NCI-H460 (cell line): Measurements from ENCODE around the gene HJURP. TPM values are rescaled to one million over a fixed set of nuclear protein-coding genes. Genes with fewer than 3 reads are reported as not detected.

ENCODE experiments used
- DNase-seq: peaks from one replicate; pipeline ENCODE4 v3.0.0-alpha.2; 2016; ENCODE audit warnings: low read depth; ENCODE audit errors: extremely low read depth
- total RNA-seq: library from RNA; depleted of rRNA; stranded (reverse); fragments of >200 nt; shearing (Covaris generic); gene quantifications from 2 replicates; pipeline ENCODE4 v1.2.3, GENCODE V29; 2014

Gene HJURP
- total RNA-seq, 1 experiment from 2014 or later, result 106 TPM

DNA sequence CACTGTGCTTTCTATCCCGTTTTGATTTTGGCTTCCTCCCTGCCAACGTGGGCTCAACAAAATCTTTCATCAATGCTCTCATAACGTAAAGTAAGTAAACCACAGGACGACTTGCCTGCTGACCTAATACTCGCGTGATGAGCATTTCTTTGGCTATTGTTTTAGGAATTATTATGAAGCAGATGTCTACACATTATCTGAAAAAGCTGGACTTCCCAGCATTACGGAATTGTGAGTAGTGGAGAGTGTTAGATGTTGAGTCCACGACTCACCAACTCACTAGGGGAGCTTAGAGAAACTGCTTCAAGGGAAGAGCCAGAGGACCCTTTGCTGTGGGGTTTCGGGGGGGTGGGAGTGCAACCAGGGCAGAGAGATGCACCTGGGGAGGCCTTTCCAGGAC is 21.9 kb downstream of the HJURP start:
- DNase-seq, result no peak

DNA sequence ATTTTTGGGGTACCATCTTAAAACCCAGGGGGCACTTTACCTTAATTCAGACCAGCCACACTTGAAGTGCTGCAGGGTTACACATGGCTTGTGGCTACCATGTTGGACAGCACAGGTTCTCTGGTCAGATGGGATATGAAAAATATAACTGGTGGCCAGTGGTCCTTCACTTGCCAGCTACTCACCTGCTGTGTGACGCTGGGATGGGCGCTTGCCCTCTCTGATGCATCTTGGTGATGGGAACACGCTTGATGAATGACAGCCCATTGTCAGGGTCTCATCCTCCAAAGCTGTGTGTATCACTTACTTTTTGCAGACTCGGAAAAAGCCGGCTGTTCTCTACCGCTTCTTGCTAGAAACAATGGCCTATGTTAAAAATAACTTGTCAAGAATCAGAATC is 22.5 kb downstream of the HJURP start:
- no peak for DNase-seq

DNA sequence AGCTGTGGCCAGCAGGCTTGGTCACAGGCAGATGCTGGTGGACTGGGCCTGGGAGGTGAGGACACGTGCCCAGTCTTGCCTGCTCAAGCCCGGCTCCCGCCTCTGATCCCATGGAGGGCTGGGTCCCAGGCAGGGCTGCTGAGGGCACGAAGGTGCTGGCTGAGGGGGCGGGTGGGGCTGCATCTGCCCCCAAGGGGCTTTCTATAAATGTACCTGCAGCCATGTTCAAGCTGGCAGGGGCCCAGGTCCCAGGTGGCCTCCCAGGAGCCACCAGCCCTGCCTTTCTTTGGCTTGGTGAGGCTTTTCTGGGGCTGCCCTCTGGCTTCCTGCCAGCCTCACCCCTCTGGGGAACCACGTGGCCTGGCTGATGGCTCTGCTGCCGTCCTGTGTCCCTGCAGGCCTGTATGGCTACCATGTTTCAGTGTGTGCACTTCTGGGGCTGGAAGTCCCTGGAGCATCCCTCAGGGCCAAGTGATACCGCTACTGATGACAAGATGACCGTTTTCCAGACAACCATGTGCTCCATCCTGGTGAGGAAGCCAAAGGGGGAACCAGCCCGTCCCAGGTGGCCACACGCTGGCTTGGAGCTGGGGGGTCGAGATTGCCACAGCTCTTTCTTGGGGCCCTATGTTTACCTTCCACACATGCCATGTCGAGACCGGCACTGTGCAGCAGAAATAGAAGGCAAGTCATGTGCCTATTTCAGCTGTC is 23.2 kb downstream of the HJURP start:
- no peak for DNase-seq

DNA sequence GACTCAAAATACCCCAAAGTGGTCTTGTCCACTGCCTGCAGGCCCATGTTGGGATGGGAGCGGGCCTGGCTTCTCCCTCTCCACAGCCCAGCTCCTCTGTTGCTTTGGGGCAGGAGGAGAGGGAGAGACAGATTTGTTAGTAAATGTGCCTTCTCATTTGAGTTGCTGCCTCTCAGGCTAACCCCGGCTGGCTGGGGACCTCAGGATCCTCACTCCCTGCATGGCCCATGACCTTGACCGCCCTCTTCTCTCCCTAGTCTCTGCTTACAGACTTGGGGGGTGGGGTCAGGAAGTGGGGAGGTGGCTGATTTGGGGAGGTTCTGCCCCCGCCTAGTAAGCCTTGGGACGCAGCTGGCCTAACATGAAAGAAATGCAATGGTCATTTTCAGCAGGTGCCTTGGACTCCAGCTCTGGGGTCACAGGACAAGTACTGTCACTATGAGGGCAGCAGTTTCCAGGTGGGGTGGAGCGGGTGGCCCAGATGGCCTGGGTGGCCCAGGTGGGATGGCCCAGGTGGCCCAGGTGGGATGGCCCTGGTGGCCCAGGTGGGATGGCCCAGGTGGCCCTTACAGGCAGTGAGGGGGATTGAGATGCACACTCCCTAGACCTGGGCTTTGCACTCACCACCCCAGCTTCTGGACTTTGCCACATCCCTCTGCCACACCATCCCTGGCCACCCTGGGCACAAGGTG is 24.1 kb downstream of the HJURP start:
- DNase-seq, result no peak

- DNase-seq, result no peak
These were observed 24.9 kb downstream of the HJURP start for GRCh38 chr2:233829193-233830110.

DNA sequence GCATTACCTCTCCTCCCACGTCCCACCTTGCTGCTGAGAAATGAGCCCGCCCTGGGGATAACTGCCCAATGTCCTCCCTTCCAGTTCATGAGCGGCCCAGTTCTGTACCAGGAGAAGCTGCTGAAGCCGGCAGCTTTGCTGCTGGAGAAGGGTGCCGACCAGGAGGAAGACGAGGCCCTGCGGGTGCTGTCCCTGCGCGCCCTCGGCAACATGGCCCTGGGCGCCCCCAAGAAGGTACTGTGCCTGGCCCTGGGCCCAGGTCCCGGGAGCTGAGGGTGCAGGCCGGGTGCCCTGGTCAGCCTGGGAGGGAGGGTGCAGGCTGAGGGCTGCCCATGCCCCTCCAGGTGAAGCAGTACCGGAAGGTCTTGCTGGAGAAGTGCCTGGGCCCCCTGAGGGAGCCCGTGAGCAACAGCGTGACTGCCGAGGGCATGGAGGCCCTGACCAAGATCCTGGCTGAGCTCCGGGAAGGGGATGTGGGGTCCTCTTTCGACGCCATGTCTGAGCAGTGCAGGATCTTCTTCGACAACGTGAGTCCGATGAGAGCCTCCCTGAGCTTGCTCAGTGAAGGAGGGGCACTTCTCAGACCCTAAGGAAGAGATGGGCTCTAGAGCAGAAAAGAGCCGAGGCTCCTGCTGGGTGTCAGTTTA is 25.7 kb downstream of the HJURP start:
- no peak for DNase-seq

DNA sequence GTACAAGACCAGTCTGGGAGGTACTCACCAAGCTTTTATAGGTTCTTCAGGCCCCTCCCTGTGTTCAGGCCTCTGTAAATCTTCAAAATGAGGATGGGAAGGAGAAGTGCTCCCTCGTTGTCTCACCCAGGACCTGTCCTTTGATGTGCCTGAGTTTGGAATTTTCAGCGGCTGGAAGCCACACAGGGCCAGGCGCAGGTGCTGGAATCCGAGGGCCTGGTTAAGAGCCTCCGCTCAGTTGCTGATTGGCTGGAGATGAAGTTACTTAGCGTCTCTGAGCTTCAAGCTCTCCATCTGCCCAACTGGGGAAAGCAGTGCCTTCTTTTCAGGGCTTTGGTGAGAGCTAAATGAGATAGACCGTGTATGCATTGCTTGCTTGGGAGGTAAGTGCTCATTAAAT is 30.0 kb downstream of the HJURP start:
- no peak for DNase-seq

DNA sequence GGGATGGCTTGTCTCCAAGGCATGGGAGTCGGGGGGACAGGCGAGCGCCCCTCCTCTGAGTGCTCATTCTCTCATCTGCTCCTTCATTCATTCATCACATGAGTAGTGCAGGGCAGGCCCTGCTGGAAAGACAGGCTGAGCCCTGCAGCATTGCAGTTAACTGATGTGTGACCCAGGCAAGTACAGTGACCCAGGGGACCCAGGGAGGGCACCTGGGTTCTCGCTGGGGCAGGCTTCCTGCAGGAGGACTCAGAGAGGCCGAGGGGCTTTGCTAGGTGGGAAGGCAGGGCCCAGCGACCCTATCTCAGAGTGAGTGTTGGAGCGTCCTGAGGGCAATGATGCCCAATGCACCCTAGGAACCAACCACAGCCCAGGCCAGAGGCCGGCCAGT is 30.6 kb downstream of the HJURP start:
- DNase-seq, result no peak

DNA sequence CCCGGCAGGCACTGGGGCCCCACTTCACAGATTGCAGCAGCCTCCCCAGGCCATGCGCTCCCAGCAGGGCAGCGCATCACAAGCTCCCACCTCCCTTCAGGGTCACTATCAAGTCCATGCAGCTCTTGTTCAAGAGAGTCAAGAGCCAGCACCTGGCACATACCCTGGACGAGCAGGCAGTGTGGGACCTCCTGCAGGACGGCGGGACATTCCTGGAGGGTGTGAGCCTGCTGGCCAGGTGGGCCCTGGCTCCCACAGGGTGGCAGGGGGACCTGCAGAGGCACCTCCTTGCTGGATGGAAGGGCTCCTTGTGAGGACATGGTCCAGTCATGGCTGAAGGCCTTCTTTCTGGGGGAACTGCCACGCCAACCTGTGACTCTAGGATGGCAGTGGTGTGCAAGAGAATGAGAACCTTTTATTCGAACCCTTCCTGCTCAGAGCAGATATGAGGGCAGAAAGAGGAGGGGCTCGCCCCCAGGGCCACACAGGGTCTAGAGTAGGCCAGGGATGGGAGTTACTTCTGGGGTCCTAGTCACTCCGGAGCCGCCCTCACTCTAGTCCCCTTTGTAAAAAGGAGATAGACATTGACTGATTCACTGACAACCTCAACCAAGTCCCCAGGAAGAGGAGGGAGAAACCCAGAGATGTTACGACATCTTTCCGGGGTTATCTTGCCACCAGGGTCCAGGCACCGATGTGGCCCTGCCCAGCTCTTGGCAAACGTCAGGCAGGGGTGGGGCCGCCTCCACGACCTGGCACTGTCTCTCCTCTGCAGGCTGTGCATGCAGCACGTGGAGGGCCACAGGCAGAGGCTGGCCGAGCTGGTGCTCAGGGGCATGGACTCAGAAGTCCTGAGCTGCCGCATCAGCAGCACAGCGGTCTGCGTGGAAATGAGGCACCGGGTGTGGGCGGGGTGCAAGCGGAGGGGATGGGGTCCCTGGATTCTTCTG is 31.3 kb downstream of the HJURP start:
- DNase-seq, result no peak

- no peak for DNase-seq
These were observed 32.1 kb downstream of the HJURP start for GRCh38 chr2:233822101-233822771.

- DNase-seq, result no peak
These were observed 32.6 kb downstream of the HJURP start for GRCh38 chr2:233821709-233822100.

DNA sequence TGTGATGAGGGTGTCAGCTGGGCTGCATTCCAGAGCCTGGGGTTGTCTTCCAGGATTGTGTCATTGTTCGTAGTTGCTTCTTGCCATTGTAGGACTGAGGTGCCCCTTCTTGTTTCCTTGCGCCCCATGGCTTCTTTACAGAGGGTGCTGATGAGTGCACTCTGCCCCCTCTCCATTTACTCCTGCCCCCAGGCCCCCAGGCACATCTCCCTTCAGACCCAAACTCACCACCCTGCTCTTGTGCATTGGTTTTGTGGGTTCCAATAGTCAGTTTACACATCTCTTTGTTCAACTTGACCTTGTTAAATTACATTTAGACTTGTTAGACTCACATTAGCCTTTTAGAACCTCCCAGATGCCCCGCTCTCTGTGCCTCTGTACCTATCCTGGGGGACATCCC is 33.1 kb downstream of the HJURP start:
- DNase-seq, result no peak

DNA sequence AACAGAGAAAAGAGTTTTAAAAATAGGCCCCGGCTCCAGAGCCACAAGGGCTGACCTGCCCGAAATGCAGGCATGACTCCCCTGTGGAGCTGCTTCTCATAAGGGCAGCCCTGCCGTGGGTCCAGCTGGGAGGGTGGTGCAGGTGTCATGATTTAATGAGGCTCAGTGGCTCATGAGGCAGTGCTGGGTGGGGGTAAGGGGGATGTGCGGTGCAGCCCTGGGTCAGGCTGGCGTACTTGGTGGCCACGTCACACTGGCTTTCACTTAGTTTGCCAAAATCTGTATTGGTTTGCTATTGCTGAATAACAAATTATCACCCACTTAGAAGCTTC is 33.6 kb downstream of the HJURP start:
- no peak for DNase-seq

DNA sequence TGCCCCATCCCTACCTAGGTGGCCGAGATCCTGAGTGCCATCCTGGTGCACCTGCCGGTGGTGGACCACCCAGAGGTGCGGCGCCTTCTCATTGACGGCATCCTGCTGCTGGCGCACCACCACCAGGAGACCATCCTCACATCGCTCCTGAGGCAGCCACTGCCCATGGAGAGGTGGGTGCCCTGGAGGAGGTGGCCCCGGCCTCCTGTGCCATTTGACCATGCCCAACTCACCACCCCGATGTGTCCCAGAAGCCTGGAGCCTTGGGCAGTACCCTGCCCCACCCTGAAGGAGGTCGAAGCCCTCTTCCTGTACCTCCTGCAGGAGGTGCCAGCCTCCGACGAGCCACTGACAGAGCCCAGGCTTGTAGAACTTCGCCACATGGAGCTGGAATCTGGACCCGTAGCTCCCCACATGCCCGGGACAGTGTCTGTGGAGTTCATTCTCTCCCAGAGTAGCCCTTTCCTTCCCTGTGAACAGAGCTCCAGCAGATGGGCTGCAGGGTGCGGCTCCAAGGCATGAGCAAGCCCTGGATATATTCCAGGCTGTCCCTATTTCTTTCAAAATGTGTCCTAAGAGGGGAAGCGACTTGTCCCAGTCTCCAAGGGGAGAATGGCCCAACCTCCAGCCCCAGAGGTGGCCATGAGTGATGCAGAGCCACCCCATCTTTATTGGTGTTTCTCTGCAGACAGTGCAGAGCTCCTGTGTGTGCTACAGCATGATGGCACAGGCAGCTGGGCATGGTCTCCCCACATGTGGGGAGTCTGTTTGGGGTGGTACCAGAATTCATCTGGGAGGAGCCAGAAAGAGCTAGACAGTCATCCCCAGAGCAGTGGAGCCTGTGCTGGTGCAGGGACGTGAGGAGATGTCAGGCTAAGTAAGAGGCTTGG is 34.2 kb downstream of the HJURP start:
- no peak for DNase-seq

- DNase-seq, result no peak
These were observed 35.4 kb downstream of the HJURP start for GRCh38 chr2:233818639-233819621.

- DNase-seq, result no peak
These were observed 36.2 kb downstream of the HJURP start for GRCh38 chr2:233817995-233818638.
